Central memory CD8-positive, alpha-beta T cell (primary cell): Measurements from ENCODE around the gene DEDD2.

Source experiments
- ATAC-seq: fragments of 150-1000 bp; cut with Tn5 transposase; replicated peaks from 2 replicates; pipeline ENCODE4 v1.10.0; 2022; ENCODE audit warnings: mild to moderate bottlenecking, moderate FRiP score, moderate number of reproducible peaks; ENCODE audit not compliant: poor library complexity, severe bottlenecking; ENCODE audit errors: extremely low read depth
- DNase-seq, 2 donors: peaks; one replicate each; pipeline ENCODE4 v3.0.0; 2021; ENCODE audit warnings: low spot score in 2 of 2
- H3K27ac Mint-ChIP-seq: one replicate; pipeline ENCODE4 v1.8.0; 2022; ENCODE audit warnings: low read depth, mild to moderate bottlenecking, moderate library complexity, mixed read lengths
- H3K27me3 Mint-ChIP-seq: one replicate; pipeline ENCODE4 v1.8.0; 2022; ENCODE audit warnings: mixed read lengths
- H3K36me3 Mint-ChIP-seq: one replicate; pipeline ENCODE4 v1.8.0; 2022; ENCODE audit warnings: mild to moderate bottlenecking, moderate library complexity, mixed read lengths; ENCODE audit not compliant: insufficient read depth
- H3K4me1 Mint-ChIP-seq: one replicate; pipeline ENCODE4 v1.8.0; 2022; ENCODE audit warnings: mixed read lengths
- H3K4me3 Mint-ChIP-seq: one replicate; pipeline ENCODE4 v1.8.0; 2022; ENCODE audit warnings: mild to moderate bottlenecking, moderate library complexity, mixed read lengths
- H3K9me3 Mint-ChIP-seq: one replicate; pipeline ENCODE4 v1.8.0; 2022; ENCODE audit warnings: mixed read lengths

Gene DEDD2

GRCh38 chr19:42245231-42245630 is 27.8 kb upstream of the DEDD2 start:
- peak overlapping the region; percentile 94 for H3K27ac Mint-ChIP-seq
- H3K4me3 Mint-ChIP-seq: peak overlapping the region; percentile 80
- no peaks in the 10 kb centered on the region for H3K27me3 Mint-ChIP-seq
- peaks cover 38% of the 10 kb centered on the region for H3K36me3 Mint-ChIP-seq
- ATAC-seq (no peak), DNase-seq (no peak)
- H3K4me1 Mint-ChIP-seq: peaks cover 23% of the 10 kb centered on the region
- no peaks in the 10 kb centered on the region for H3K9me3 Mint-ChIP-seq

GRCh38 chr19:42244347-42245220 is 27.1 kb upstream of the DEDD2 start:
- Mint-ChIP-seq H3K36me3 (peaks cover 43% of the 10 kb centered on the region), H3K4me1 (peaks cover 30% of the 10 kb centered on the region), H3K9me3 (no peaks in the 10 kb centered on the region), H3K27me3 (no peaks in the 10 kb centered on the region), H3K27ac (peak overlapping the region; percentile 94), H3K4me3 (peak overlapping the region; percentile 80)
- DNase-seq: peak; percentile 77 to 87
- ATAC-seq: peak; percentile 26

- Mint-ChIP-seq H3K4me1 (peaks cover 37% of the 10 kb centered on the region), H3K27ac (peak within 1 kb of the TSS; percentile 86), H3K9me3 (no peaks in the 10 kb centered on the region), H3K36me3 (peaks cover 45% of the 10 kb centered on the region), H3K4me3 (peak within 1 kb of the TSS; percentile 80), H3K27me3 (no peaks in the 10 kb centered on the region)
- ATAC-seq (peak; percentile 84), DNase-seq (peak; percentile 88 to 96)
Measured at GRCh38 chr19:42242512-42243409, 25.3 kb upstream of the DEDD2 start, which contains the start of gene GSK3A. GSK3A (minus strand) TSS chr19:42242602; CDS start chr19:42242465, 137 bp downstream.

GRCh38 chr19:42242069-42242511 is 24.6 kb upstream of the DEDD2 start:
- DNase-seq (peak in 1 of 2 donors; percentile 41), ATAC-seq (no peak)
- Mint-ChIP-seq H3K27ac (peak overlapping the region; percentile 86), H3K4me1 (peaks cover 37% of the 10 kb centered on the region), H3K4me3 (peak overlapping the region; percentile 80), H3K27me3 (no peaks in the 10 kb centered on the region), H3K9me3 (no peaks in the 10 kb centered on the region), H3K36me3 (peaks cover 46% of the 10 kb centered on the region)

GRCh38 chr19:42241279-42241678 is 23.8 kb upstream of the DEDD2 start:
- Mint-ChIP-seq H3K9me3 (no peaks in the 10 kb centered on the region), H3K4me1 (peaks cover 42% of the 10 kb centered on the region), H3K27ac (no peak overlapping the region), H3K27me3 (no peaks in the 10 kb centered on the region), H3K4me3 (peak overlapping the region; percentile 80), H3K36me3 (peaks cover 43% of the 10 kb centered on the region)
- no peak for DNase-seq
- ATAC-seq: no peak

- Mint-ChIP-seq H3K4me1 (peaks cover 42% of the 10 kb centered on the region), H3K9me3 (no peaks in the 10 kb centered on the region), H3K27ac (peak overlapping the region; percentile 61), H3K4me3 (peak overlapping the region; percentile 13), H3K27me3 (no peaks in the 10 kb centered on the region), H3K36me3 (peaks cover 55% of the 10 kb centered on the region)
- no peak for DNase-seq
- no peak for ATAC-seq
Measured at GRCh38 chr19:42239544-42240220, 22.2 kb upstream of the DEDD2 start.

- no peaks in the 10 kb centered on the region for H3K9me3 Mint-ChIP-seq
- H3K4me1 Mint-ChIP-seq: peaks cover 32% of the 10 kb centered on the region
- no peak overlapping the region for H3K27ac Mint-ChIP-seq
- H3K27me3 Mint-ChIP-seq: no peaks in the 10 kb centered on the region
- H3K4me3 Mint-ChIP-seq: no peak overlapping the region
- DNase-seq (no peak), ATAC-seq (no peak)
- H3K36me3 Mint-ChIP-seq: peaks cover 50% of the 10 kb centered on the region
Measured at GRCh38 chr19:42235181-42235580, 17.7 kb upstream of the DEDD2 start.

- Mint-ChIP-seq H3K27me3 (no peaks in the 10 kb centered on the region), H3K4me1 (peaks cover 29% of the 10 kb centered on the region), H3K9me3 (no peaks in the 10 kb centered on the region), H3K4me3 (no peak overlapping the region), H3K36me3 (peaks cover 48% of the 10 kb centered on the region), H3K27ac (no peak overlapping the region)
- ATAC-seq: no peak
- DNase-seq: no peak
Measured at GRCh38 chr19:42234364-42234763, 16.9 kb upstream of the DEDD2 start.

- peaks cover 43% of the 10 kb centered on the region for H3K36me3 Mint-ChIP-seq
- no peak for DNase-seq
- H3K4me1 Mint-ChIP-seq: peaks cover 26% of the 10 kb centered on the region
- H3K27ac Mint-ChIP-seq: peak overlapping the region; percentile 75
- no peak for ATAC-seq
- no peaks in the 10 kb centered on the region for H3K9me3 Mint-ChIP-seq
- no peaks in the 10 kb centered on the region for H3K27me3 Mint-ChIP-seq
- H3K4me3 Mint-ChIP-seq: no peak overlapping the region
Measured at GRCh38 chr19:42233678-42234292, 16.3 kb upstream of the DEDD2 start.

- H3K4me1 Mint-ChIP-seq: peaks cover 28% of the 10 kb centered on the region
Measured at GRCh38 chr19:42233106-42233505, 15.6 kb upstream of the DEDD2 start.

GRCh38 chr19:42232435-42232834 is 15.0 kb upstream of the DEDD2 start:
- Mint-ChIP-seq H3K9me3 (no peaks in the 10 kb centered on the region), H3K27me3 (no peaks in the 10 kb centered on the region), H3K4me3 (no peak overlapping the region), H3K27ac (no peak overlapping the region), H3K4me1 (peaks cover 28% of the 10 kb centered on the region), H3K36me3 (peaks cover 37% of the 10 kb centered on the region)
- ATAC-seq: no peak
- DNase-seq: no peak

More at GRCh38 chr19:42233106-42233505, 15.6 kb upstream of the DEDD2 start:
- no peak overlapping the region for H3K27ac Mint-ChIP-seq
- no peak for DNase-seq
- ATAC-seq: no peak
- H3K27me3 Mint-ChIP-seq: no peaks in the 10 kb centered on the region
- H3K36me3 Mint-ChIP-seq: peaks cover 39% of the 10 kb centered on the region
- H3K9me3 Mint-ChIP-seq: no peaks in the 10 kb centered on the region
- no peak overlapping the region for H3K4me3 Mint-ChIP-seq

- Mint-ChIP-seq H3K27me3 (no peaks in the 10 kb centered on the region), H3K36me3 (peaks cover 28% of the 10 kb centered on the region), H3K4me3 (no peak overlapping the region), H3K4me1 (peaks cover 31% of the 10 kb centered on the region), H3K9me3 (no peaks in the 10 kb centered on the region), H3K27ac (no peak overlapping the region)
- ATAC-seq: no peak
- no peak for DNase-seq
Measured at GRCh38 chr19:42230571-42230970, 13.1 kb upstream of the DEDD2 start.
